GM18867 (cell line): ENCODE results near the gene TMEM131L.

Experiments
- ATAC-seq: cut with Tn5 transposase; IDR thresholded peaks from one replicate; pipeline ENCODE4 v1.9.1; 2021; ENCODE audit warnings: mild to moderate bottlenecking, moderate library complexity; ENCODE audit not compliant: unreplicated experiment

Gene TMEM131L

DNA sequence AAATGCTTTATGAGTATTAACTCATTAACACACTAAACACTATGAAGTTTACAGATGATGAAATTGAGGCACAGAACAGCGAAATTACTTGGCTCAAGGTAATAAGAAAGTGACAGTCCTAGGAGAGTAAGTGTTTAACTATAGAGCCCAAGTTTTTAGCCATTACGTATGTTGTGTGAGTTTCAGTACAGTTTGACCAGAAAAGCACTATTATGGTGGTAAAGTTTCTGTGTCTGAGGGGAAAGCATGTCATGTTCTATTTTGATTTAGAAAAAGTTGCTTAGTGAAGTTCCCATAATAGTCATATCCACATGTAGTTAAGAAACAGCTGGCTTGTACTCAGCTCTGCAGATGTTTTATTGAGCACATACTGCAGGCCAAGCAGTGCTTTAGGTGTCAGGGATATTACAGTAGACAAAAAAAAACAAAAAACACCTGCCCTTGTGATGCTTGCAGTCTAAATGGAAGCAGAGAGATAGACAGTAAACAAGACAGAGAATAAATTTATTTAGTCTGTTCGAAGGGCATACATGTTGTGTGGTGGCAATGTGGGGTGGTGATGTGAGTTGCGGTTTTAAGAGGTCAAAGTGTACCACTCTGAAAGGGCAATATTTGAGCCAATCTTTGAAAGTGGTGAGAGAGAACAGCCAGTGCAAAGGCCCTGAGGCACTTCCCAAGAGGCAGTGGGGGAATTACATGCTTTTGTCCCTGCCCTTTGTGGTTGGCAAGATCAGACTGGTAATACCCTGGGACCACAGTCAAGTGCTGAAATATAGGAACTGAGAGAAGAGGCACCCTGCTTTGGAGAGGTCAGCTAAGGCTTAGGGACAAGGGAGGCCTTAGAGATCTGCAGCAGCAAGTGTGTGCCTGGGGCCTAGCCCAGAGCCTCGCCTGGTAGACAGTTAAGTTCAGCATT is 6.2 kb downstream of the TMEM131L start:
- ATAC-seq = peak; percentile 60

DNA sequence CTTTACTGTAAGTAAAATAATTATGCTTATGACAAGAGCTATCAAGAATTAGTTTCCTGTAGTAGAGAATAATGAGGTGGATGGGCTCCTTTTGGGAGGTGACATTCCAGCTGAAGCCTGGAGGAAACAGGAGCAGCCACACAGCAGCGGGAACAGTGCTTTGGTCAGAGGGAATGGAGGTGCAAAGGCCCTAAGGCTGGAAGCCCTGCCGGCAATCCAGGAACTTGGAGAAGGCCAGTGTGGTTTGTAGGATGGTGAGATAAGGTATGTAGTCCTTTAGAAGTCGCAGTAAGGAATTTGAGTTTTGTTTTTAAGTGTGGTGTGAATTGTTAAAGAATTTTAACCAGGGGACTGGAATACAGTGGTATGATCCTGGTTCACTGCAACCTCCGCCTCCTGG is 8.1 kb downstream of the TMEM131L start:
- no peak for ATAC-seq

DNA sequence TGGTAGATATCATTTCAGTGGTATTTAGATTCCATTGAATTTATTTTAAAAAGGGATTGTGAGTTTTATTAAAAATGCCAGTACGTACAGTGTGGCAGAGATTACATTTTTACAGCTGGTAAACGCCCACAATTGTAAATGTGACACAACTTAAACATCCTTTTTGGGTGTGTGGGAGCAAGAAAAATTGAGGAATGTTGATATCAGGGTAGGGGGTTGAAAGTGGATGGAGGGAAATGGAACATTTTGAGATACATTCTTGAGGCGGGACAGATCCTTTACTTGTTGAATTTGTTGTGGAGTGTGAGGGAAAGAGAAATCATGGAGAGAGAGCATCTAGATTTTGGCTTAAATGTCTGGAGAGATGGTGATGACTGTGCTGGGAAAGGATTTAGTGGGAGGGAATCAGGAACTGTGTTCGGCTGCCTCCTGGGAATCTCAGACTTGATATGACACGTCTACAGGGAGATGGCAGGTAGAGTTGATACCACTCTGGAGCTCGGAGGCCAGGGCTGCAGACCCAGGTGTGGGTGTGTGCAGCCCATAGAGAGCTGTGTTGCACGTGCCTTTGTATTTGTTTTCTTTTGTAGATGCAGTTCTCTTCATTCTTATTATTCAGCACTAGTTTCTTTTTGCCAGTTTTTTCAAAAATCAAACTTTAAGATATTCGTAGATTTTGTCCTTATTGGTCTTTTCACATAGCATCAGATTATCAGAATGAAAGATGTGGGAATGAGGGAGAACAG is 10.8 kb downstream of the TMEM131L start:
- no peak for ATAC-seq

DNA sequence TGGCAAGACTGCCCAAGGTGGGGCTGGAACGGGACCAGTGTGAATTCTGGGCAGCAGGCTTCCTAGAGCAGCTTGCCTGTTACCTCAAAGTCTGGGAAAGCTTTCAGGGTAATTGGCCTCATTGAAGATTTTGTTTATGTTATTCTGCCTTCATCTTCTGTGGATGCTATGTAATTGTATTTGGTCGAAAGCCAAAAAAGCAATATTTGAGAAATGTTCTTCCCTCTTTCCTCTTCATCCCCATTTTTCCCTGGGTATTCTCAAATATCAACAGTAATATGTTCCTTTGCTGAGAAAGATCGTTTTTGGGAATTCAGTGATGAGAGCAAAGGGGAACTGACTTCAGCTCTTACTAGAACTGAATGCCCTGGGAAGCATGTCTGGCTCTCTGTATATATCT is 12.9 kb downstream of the TMEM131L start:
- ATAC-seq = no peak

DNA sequence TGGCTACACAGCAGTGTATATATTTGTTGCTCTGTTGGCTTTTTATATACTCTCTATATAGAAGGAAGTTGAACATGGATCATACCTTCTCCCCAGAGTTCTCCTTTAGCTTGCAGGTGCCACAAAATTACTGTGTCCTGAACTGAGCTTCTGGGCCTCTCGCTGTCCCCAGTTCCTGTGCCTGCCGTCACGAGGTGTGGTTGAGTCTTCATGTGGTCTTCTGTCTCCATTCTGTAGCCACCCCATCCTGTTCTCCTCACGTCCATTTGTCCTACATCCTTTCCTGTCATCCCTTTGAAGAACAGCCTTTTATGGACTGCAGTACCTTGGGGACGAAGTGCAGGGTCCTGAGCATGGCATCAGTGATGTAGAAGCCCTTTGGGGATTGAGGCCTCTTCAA is 14.5 kb downstream of the TMEM131L start:
- no peak for ATAC-seq

DNA sequence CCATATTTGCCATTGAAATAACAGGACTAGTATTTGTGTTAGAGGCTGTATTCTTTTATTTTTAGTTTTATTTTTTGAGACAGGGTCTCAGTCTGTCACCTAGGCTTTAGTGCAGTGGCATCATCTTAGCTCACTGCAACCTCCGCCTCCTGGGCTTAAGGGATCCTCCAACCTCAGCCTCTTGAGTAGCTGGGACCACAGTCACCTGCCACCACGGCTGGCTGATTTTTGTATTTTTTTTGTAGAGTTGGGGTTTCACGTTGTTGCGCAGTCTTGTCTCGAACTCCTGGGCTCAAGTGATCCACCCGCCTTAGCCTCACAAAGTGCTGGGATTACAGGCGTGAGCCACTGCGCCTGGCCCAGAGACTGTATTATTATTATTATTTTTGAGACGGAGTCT is 15.3 kb downstream of the TMEM131L start:
- ATAC-seq = no peak

DNA sequence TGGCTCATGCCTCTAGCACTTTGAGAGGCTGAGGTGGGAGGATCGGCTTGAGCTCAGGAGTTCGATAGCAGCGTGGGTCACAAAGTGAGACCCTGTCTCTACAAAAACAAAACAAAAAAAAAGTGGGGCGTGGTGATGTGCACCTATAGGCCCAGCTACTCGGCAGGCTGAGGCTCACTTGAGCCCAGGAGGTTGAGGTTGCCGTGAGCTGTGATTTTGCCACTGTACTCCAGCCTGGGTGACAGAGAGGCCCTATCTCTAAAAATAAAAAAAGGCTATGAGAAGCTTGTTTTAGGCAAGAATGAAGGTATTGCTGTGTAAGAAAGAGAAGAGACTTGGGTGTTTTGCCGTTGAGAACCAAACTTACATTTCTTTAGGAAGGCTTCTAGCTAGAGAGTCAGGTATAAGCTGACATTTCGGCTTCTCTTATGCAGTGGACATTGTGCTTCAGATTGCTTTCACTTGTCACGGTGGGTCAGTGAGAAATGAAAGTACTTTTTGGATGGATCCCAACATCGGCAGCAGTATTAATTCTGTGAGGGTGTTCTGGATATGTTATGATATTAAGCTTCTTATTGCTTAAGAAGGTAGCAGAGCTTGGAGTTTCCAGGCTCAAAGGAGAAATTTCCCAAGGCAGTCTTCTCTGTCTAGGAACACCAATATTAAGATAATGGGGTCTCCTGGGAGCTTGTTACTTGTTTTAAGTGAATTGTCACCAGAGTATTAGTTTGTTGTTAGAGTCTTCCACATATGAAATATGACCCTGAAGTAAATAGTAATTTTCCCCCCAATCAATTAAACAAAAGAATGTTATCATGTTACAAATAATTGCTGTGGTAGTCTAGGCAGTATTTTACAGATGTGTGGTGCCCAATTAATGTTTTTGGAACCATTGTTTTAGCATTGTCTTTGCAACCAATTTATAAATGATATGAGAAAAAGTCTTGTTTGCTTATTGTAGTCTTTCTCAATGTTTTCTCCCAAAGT is 17.6 kb downstream of the TMEM131L start:
- no peak for ATAC-seq

DNA sequence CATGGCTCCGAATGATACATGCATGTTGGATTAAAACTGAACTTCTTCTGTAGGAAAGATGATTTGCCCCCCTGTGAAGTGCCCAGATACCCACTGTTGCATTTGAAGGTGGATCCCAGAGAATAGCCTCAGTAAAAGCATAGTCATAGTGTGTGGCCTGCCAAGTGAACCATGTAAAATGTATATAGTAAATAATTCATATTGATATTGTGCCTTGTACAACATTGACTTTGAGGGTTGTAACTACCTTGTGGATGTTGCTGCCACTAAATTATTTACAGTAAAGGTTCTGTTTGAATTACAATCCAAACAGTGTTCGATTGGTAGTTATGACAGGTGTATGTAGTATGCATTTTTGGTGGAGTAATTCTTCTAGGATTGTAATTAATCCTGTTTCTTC is 19.2 kb downstream of the TMEM131L start:
- ATAC-seq = no peak

DNA sequence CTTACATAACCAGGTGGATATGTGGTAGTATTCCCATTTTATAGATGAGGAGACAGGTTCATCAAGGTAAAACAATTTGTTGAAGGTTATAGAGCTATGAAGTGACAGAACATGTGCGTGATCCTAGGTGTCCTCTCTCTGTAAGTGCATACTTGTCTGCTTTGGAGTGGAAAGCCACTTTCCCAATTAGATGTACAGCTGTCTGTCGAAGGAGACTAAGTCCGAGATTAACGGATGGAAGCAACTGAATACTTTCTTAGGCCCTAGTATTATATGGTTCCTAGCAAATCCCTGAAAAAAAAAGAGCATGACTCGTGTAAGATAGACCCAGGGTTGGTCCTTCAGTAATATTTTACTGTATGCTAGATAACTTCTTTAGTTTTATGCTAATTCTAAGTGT is 19.7 kb downstream of the TMEM131L start:
- ATAC-seq = no peak

DNA sequence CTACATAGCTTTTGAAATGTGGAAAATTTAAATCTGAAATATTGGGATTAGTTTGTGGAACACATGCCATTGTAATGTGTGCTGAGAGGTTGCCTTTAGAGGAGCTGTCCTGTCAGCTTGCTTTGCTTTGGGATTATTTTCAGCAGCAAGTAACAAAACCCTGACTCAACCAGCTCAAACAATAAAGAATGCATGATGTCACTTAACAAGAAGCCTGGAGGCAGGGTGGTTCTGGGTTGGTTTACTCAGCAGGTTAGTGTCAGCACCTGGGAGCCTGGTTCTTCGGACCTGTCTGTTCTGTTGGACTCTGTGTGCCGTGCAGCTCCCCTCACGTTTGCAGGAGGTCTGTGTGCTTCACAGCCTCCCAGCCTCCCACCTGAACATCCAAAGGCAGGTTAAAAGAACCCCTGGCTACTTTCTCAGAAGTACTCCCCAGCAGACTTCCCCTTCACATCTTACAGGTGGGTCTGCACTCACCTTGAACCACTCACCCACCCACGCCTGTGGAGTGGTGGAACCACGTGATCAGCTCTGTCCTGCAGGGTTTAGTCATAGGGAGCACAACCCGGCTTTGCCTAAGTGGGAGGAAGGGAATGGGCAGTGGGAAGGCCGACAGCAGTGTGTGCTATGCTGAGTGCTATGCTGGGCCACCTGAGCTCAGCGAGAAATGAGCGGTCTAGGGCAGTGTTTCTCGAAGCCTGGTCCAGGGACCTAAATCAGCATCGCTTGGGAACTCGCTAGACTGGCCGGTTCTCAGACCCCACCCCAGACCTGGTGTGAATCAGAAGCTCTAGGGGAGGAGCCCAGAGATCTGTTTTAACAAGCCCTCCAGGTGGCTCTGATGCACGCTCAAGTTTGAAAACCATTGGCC is 20.4 kb downstream of the TMEM131L start:
- no peak for ATAC-seq

DNA sequence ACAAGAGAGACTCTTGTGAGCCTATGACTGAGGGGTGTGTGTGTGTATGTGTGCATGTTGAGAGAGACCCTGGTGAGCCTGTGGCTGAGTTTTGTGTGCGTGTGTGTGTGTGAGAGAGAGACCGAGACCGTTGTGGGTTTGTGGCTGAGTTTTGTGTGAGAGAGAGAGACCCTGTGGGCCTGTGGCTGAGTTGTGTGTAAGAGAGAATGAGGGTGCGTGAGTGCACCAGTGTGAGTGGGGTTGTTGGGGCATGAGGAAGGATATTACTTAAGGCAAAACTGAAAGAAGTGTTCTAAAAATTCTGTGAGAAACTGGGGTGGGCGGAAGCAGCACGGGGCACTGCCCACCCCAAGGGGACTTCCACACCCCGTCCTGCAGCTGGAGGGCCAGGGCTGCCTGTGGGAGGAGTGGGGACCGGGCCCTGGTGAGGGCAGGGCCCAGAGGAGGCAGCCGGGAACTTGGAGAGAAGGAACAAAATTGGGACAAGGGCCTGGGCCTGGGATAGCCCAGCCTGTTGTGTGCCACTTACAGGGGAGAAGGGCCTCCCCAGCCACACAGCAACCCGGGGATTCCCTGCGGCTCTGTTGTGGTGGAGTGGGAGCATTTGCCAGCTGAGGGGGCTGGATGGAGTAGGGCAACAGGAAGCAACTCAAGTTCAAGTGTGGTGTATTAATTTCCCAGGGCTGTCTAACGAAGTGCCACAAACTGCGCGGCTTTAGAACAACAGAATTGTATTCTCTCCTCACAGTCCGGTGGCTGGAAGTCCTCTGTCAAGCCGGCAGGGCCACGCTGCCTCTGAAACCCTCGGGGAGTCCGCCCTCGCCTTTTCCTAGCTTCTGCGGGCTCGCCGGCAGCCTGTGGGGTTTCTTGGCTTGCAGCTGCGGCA is 22.1 kb downstream of the TMEM131L start:
- ATAC-seq = peak; percentile 57

DNA sequence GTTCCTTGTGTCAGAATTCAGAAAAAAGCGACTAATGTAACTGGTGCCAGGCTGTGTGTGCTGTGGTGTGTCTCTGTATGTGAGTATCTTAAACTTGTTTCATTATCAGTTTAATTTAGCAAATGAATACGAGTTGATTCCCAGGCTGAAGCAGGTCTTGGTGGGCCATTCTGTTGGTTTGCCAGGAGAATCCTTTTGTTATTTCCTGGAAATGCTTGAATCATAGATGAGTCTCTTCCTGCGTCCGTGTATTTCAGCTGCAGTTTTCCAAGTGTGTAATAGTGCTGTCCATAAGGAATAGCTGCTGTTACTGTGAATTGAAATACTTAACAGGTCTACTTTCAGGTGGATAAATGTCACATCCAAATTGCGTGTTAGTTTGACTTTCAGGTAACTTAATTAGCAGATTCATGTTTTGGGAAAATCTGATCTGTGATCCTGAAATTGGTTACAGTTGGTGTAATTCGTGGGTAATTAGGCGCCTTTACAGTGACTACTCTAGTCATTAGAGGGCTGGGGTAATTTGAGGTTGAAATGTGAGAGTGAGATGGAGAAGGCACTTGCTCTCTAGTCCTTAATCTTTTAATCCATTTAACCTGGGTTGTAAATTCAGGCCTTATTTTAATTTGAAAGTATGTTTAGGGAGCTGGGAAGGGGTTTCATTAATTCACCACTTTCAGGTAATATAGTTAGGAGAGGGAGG is 23.8 kb downstream of the TMEM131L start:
- ATAC-seq = no peak

DNA sequence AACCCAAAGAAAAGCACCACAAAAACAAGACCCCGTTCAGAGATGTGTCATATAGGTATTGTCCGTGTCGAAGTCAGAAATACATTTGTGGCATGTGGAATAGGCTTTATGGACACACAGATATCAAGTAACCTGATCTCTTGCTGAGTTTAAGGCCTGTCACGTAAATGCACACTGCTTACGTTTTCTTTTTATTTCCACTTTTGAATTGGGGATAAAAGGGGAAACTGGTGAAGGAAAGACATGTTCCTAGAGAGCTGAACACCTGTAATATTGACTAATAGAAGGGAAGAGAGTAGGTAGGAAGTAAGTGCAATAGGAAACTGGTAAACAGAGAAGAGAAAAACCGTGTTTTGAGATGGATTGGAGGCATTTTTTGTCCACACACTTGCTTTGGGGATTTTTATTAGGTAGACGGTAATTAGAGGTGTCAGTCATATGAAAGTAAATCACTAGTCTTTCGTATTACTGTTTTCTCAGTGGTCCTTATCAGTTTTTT is 24.9 kb downstream of the TMEM131L start:
- no peak for ATAC-seq

DNA sequence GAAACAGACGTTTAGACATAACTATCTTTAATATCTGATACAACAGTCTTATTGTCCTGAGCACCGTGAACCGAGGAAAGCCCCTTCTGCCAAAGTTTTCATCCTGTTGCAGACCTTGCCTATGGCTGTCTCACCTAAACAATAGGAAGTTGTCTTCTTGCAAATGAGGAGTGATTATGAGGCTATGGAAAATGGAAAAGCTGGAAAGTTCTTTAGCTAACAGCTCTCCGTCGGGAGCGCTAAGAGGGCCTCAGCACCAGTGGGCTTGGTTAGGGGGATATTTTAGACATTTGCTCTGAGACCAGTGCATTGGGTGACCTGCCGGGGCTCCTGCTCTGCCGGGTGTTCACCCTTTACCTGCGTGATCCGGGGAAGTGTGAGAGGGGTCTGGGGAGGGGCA is 28.4 kb downstream of the TMEM131L start:
- no peak for ATAC-seq

DNA sequence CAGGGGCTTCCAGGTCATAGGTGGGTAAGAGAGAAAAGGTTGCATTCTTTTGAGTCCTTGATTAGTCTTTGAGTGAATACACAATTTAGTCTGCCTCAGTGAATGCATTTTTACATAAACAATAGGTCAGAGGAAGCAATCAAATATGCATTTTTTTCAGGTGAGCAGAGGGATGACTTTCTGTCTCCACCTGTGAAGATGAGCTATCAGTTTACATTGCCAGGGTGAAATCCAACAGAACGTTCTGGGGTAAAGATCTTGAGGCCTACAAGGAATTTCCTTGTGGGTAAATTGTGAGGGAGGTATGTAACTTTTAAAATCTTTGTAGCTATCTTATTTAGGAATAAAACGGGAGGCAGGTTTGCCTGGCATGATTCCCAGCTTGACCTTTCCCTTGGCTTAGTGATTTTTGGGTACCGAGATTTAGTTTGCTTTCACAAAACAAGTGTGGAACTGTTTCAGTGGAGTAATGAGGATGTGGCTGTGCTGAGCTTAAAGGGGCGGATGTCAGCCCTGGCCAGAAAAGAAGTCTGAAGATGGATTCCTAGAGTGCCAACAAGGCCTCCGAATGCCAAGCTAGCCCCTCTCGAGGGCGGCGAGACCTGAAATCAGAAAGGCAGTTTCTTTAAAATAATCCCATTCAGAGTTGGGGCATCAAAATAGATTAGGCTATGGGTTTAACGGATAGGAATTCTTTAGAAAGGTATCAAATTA is 29.5 kb downstream of the TMEM131L start:
- no peak for ATAC-seq

DNA sequence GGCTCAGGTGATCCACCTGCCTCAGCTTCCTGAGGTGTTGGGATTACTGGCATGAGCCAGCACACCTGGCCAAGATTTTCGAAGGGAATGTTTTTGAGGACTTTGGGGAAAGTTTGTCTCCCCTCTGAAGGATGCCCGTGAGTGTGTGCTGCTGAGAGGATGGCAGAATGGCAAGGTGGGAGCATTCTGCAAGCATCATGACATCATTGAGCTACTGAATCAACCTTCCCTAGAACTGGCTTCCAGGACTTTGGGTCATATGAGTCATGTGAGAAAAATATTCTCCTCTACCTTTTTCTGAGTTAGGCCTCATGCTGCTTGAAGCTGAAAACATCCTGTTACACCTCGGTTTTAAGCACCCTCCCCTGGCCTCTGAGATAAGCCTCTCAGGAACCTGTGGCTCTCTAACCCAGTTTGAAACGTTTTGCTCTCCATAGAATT is 31.0 kb downstream of the TMEM131L start:
- no peak for ATAC-seq
